IMR-90 (cell line): Measurements from ENCODE around the gene INPP1. TPM values are rescaled to one million over a fixed set of nuclear protein-coding genes. Genes with fewer than 3 reads are reported as not detected.

Experiments used
- ATAC-seq: fragments of 200-7000 bp; cut with Tn5 transposase; 2 replicates; pipeline ENCODE4 v1.9.1; 2020; ENCODE audit warnings: low read depth, mild to moderate bottlenecking, moderate library complexity
- BruUV-seq: library from RNA; stranded (reverse); fragments of 400-500 nt; replicated peaks from 2 replicates; lab custom pipeline; 2021; lab: Mats Ljungman, UMichigan
- CTCF ChIA-PET: fragments of 300-600 bp; formaldehyde crosslinking; extraction: SDS; loops from one replicate; lab custom pipeline; 2021; ENCODE audit warnings: antibody characterized with exemption; lab: Yijun Ruan, JAX
- POLR2A ChIA-PET: fragments of 300-600 bp; sonication (Branson Sonifier 250); formaldehyde crosslinking; loops from one replicate; lab custom pipeline; 2022; ENCODE audit warnings: antibody characterized with exemption; ENCODE audit not compliant: unreplicated experiment; lab: Charles Lee
- DNase-seq: peaks from one replicate; pipeline ENCODE4 v3.0.0; 2013
- H2AFZ ChIP-seq: replicated peaks from 2 replicates; pipeline ENCODE3; 2013; ENCODE audit warnings: low read length, mild to moderate bottlenecking; ENCODE audit not compliant: poor library complexity
- H2AK5ac ChIP-seq: 2 replicates; pipeline ENCODE4 v1.6.1; 2013; ENCODE audit warnings: low read depth, low read length, inconsistent platforms
- H2AK9ac ChIP-seq: replicated peaks from 2 replicates; pipeline ENCODE3; 2013; ENCODE audit warnings: mild to moderate bottlenecking, low read depth, low read length, moderate library complexity; ENCODE audit not compliant: poor library complexity
- H2BK120ac ChIP-seq: 2 replicates; pipeline ENCODE4 v1.6.1; 2013; ENCODE audit warnings: low read depth, low read length, inconsistent platforms
- H2BK15ac ChIP-seq: 3 replicates; pipeline ENCODE4 v1.6.1; 2013; ENCODE audit warnings: low read depth, low read length, inconsistent platforms
- H2BK20ac ChIP-seq: 2 replicates; pipeline ENCODE4 v1.6.1; 2013; ENCODE audit warnings: low read depth, mild to moderate bottlenecking, inconsistent platforms, low read length, moderate library complexity
- H2BK5ac ChIP-seq: 2 replicates; pipeline ENCODE4 v1.6.1; 2013; ENCODE audit warnings: mild to moderate bottlenecking, low read depth, low read length, inconsistent platforms; ENCODE audit not compliant: poor library complexity, severe bottlenecking
- H3K14ac ChIP-seq: replicated peaks from 2 replicates; pipeline ENCODE4 v1.6.1; 2013; ENCODE audit warnings: low read depth, low read length, inconsistent platforms
- H3K18ac ChIP-seq: 2 replicates; pipeline ENCODE4 v1.6.1; 2013; ENCODE audit warnings: low read depth, low read length, control low read depth
- H3K23ac ChIP-seq: 2 replicates; pipeline ENCODE4 v1.6.1; 2013; ENCODE audit warnings: low read depth, low read length, inconsistent platforms
- H3K27ac ChIP-seq: 2 replicates; pipeline ENCODE4 v1.5.1; 2013; ENCODE audit warnings: mild to moderate bottlenecking, control low read depth, low read length; ENCODE audit not compliant: insufficient read depth
- H3K27me3 ChIP-seq: 2 replicates; pipeline ENCODE4 v1.6.1; 2013; ENCODE audit warnings: low read length; ENCODE audit not compliant: control insufficient read depth, insufficient read depth
- H3K36me3 ChIP-seq: 2 replicates; pipeline ENCODE4 v1.6.1; 2013; ENCODE audit warnings: low read length, mixed read lengths; ENCODE audit not compliant: control insufficient read depth, insufficient read depth
- H3K4ac ChIP-seq: 2 replicates; pipeline ENCODE4 v1.6.1; 2013; ENCODE audit warnings: low read depth, low read length, inconsistent platforms
- H3K4me1 ChIP-seq: 2 replicates; pipeline ENCODE4 v1.6.1; 2013; ENCODE audit warnings: low read length, mixed read lengths; ENCODE audit not compliant: control insufficient read depth, insufficient read depth
- H3K4me2 ChIP-seq: 2 replicates; pipeline ENCODE4 v1.6.1; 2013; ENCODE audit warnings: low read depth, mild to moderate bottlenecking, control low read depth, low read length, moderate library complexity
- H3K4me3 ChIP-seq: 2 replicates; pipeline ENCODE4 v1.5.1; 2013; ENCODE audit warnings: low read depth, mild to moderate bottlenecking, control low read depth, low read length, moderate library complexity; ENCODE audit not compliant: insufficient read depth
- H3K56ac ChIP-seq: 2 replicates; pipeline ENCODE4 v1.6.1; 2013; ENCODE audit warnings: low read length, inconsistent platforms; ENCODE audit not compliant: insufficient read depth; ENCODE audit errors: extremely low read depth
- H3K79me1 ChIP-seq, 2 experiments: 2 replicates each; pipeline ENCODE4 v1.6.1; 2013; ENCODE audit warnings: low read length in 2 of 2, inconsistent platforms in 1 of 2, low read depth in 1 of 2
- H3K9ac ChIP-seq: 2 replicates; pipeline ENCODE4 v1.6.1; 2013; ENCODE audit warnings: low read depth, low read length, control low read depth
- H3K9me1 ChIP-seq: 2 replicates; pipeline ENCODE4 v1.6.1; 2013; ENCODE audit warnings: low read length, inconsistent platforms; ENCODE audit not compliant: insufficient read depth
- H3K9me3 ChIP-seq: 2 replicates; pipeline ENCODE4 v1.6.1; 2013; ENCODE audit warnings: low read length; ENCODE audit not compliant: control insufficient read depth, insufficient read depth
- H4K20me1 ChIP-seq: 2 replicates; pipeline ENCODE4 v1.6.1; 2013; ENCODE audit warnings: low read length, inconsistent platforms; ENCODE audit not compliant: insufficient read depth
- H4K5ac ChIP-seq: 2 replicates; pipeline ENCODE4 v1.6.1; 2013; ENCODE audit warnings: mild to moderate bottlenecking, low read depth, low read length, control low read depth
- H4K8ac ChIP-seq, 2 experiments: 2 replicates each; pipeline ENCODE4 v1.6.1; 2013; ENCODE audit warnings: low read depth in 2 of 2, low read length in 2 of 2, control low read depth in 1 of 2, inconsistent platforms in 1 of 2
- H4K91ac ChIP-seq: 2 replicates; pipeline ENCODE4 v1.6.1; 2013; ENCODE audit warnings: low read depth, low read length, inconsistent platforms; ENCODE audit not compliant: insufficient read depth
- MAZ ChIP-seq: IDR thresholded peaks from 2 replicates; pipeline ENCODE4 v1.6.1; 2012; ENCODE audit warnings: low read depth, mild to moderate bottlenecking, low read length, improper control_type of control experiment, moderate library complexity, borderline replicate concordance
- NFE2L2 ChIP-seq: fragments of 150-350 bp; IDR thresholded peaks from 2 replicates; pipeline ENCODE4 v1.6.1; 2016; ENCODE audit warnings: low read depth, mild to moderate bottlenecking, low read length
- SMC3 ChIP-seq: fragments of 150-350 bp; IDR thresholded peaks from 2 replicates; pipeline ENCODE4 v1.6.1; 2016; ENCODE audit warnings: low read depth, mild to moderate bottlenecking, antibody characterized with exemption, low read length, moderate library complexity
- WGBS, 2 experiments: methylation state at CpG; one replicate each; pipeline versions ENCODE4 v1.1.5 to v1.1.7; 2013; ENCODE audit warnings: missing lambda C conversion rate in 2 of 2; ENCODE audit not compliant: insufficient read length in 1 of 2; ENCODE audit errors: extremely low coverage in 2 of 2; 5-methylcytosine and 5-hydroxymethylcytosine counted together
- dilution Hi-C: fragments of 300-500 bp; cut with HindIII; formaldehyde crosslinking; loops from one replicate; pipeline ENCODE4 v1.14.3; 2018; ENCODE audit warnings: low sequenced_read_pairs; ENCODE audit not compliant: unreplicated experiment
- in situ Hi-C: fragments of 300-500 bp; cut with MboI; formaldehyde crosslinking; loops from 3 replicates; pipeline ENCODE4 v1.14.3; 2019; ENCODE audit warnings: low sequenced_read_pairs, inconsistent platforms, mixed read lengths
- intact Hi-C: fragments of 100-400 bp; cut with micrococcal nuclease; formaldehyde crosslinking; loops from 2 replicates; pipeline ENCODE4 v1.10.0; 2022
- polyA plus RNA-seq, 3 experiments: library from polyadenylated mRNA; depleted of rRNA; stranded (reverse); fragments of >200 nt; gene quantifications; 2 replicates each; pipeline ENCODE4 v1.2.3, GENCODE V29; 2012; ENCODE audit warnings: low replicate concordance in 1 of 3
- total RNA-seq: library from RNA; depleted of rRNA; stranded (reverse); fragments of >200 nt; gene quantifications from 2 replicates; pipeline ENCODE4 v1.2.3, GENCODE V29; 2012

Gene INPP1
- total and polyA plus RNA-seq, 2 of the 4 experiments (the other 2 are of a cell fraction), result 4.1 to 10.1 TPM

GRCh38 chr2:190369635-190370034 is 26.2 kb downstream of the INPP1 start:
- H3K4ac ChIP-seq, result no peak overlapping the region
- no peak overlapping the region for H3K4me2 ChIP-seq
- H4K20me1 ChIP-seq, result no peaks in the 10 kb centered on the region
- no peak overlapping the region for H3K9ac ChIP-seq
- BruUV-seq, result no TSS peak
- H2AK5ac ChIP-seq, result no peak overlapping the region
- no peak for ATAC-seq
- H2AFZ ChIP-seq, result no peak overlapping the region
- H3K23ac ChIP-seq, result no peak overlapping the region
- no peak overlapping the region for H2BK15ac ChIP-seq
- no peaks in the 10 kb centered on the region for H3K27me3 ChIP-seq
- ChIA-PET POLR2A (no interaction called here), CTCF (no interaction called here)
- H3K36me3 ChIP-seq, result peaks cover 20% of the 10 kb centered on the region
- H2AK9ac ChIP-seq, result no peak overlapping the region
- intact Hi-C loops, result no loop called here
- no peak overlapping the region for H3K4me3 ChIP-seq
- no peak overlapping the region for H4K5ac ChIP-seq
- no peak for TF ChIP-seq NFE2L2
- TF ChIP-seq SMC3, result no peak
- TF ChIP-seq MAZ, result no peak
- no peak overlapping the region for H3K56ac ChIP-seq
- 0 out of 2 replicates have a peak, but pooled peaks cover 7% of the 10 kb centered on the region for H3K9me1 ChIP-seq
- no peak overlapping the region for H3K14ac ChIP-seq
- in situ Hi-C loops, result loop anchor here (10.0 kb wide), 1 partner anchor 285 kb away; no protein-coding TSS in a partner anchor
- no peak overlapping the region for H2BK20ac ChIP-seq
- H3K27ac ChIP-seq, result no peak overlapping the region
- H2BK5ac ChIP-seq, result no peak overlapping the region
- no peak overlapping the region for H4K91ac ChIP-seq
- no peaks in the 10 kb centered on the region; a peak in 1 of 4 replicates for H3K79me1 ChIP-seq
- no peak overlapping the region for H3K18ac ChIP-seq
- H3K9me3 ChIP-seq, result no peaks in the 10 kb centered on the region
- no peaks in the 10 kb centered on the region for H3K4me1 ChIP-seq
- DNase-seq, result no peak
- no CpG with 5 or more reads among the region's 2 CpGs for WGBS, 2 experiments
- dilution Hi-C loops, result no loop called here
- no peak overlapping the region for H4K8ac ChIP-seq
- H2BK120ac ChIP-seq, result no peak overlapping the region
